Adrenal gland (tissue), 12 donors: Measurements from ENCODE around the gene SIGLEC10. TPM values are rescaled to one million over a fixed set of nuclear protein-coding genes. Genes with fewer than 3 reads are reported as not detected.
"Not testable (repeated sequence)": the region's sequence is repeated elsewhere in the genome, so short reads cannot be mapped to it uniquely, and the experiment has no call there.

ENCODE experiments used
- DNase-seq, 7 donors: peaks; one replicate each; pipeline ENCODE4 v3.0.0-alpha.2; 2019 to 2020
- H3K27ac ChIP-seq, 5 donors: fragments of 200-600 bp; sonication (generic) in 4 of 5; 1 replicate in 3 of 5; 2 replicates in 2 of 5; pipeline versions ENCODE4 v1.5.1 to v1.8.0; 2016 to 2020; ENCODE audit warnings: mild to moderate bottlenecking in 1 of 5
- H3K27me3 ChIP-seq: fragments of 200-600 bp; 2 replicates; pipeline ENCODE4 v1.8.0; 2021
- H3K36me3 ChIP-seq, 2 donors: fragments of 200-600 bp; replicated peaks in 1 of 2; 1 replicate in 1 of 2; 2 replicates in 1 of 2; pipeline versions ENCODE4 v1.5.1 to v1.8.0; 2018 to 2022
- H3K4me1 ChIP-seq, 2 donors: fragments of 200-600 bp; replicated peaks in 1 of 2; 1 replicate in 1 of 2; 2 replicates in 1 of 2; pipeline versions ENCODE4 v1.5.1 to v1.8.0; 2018 to 2021
- H3K4me3 ChIP-seq, 4 donors: fragments of 200-600 bp; sonication (generic) in 3 of 4; one replicate each; pipeline ENCODE4 v1.5.1; 2016 to 2018
- H3K9me3 ChIP-seq, 3 donors: fragments of 200-600 bp; sonication (generic) in 1 of 3; replicated peaks in 1 of 3; 1 replicate in 2 of 3; 2 replicates in 1 of 3; pipeline versions ENCODE4 v1.5.1 to v1.8.0; 2016 to 2021
- CTCF ChIP-seq, 6 experiments: fragments of 450-650 bp in 4 of 6; fragments of 200-600 bp in 2 of 6; sonication (generic) in 1 of 6; IDR thresholded peaks; 1 replicate in 5 of 6; 2 replicates in 1 of 6; pipeline versions ENCODE4 v1.5.1 to v1.8.0; 2016 to 2021; ENCODE audit warnings: antibody characterized with exemption in 6 of 6, mild to moderate bottlenecking in 2 of 6, moderate library complexity in 1 of 6
- POLR2A ChIP-seq, 2 donors: fragments of 450-650 bp; IDR thresholded peaks; one replicate each; pipeline ENCODE4 v1.6.1; 2017; ENCODE audit warnings: antibody characterized with exemption in 2 of 2, mild to moderate bottlenecking in 2 of 2, moderate library complexity in 1 of 2
- WGBS, 4 donors: extraction: QIAGEN DNeasy Blood & Tissue Kit in 2 of 4; methylation state at CpG; one replicate each; pipeline versions ENCODE4 v1.1.5 to v1.1.7; 2013 to 2017; 5-methylcytosine and 5-hydroxymethylcytosine counted together
- intact Hi-C, 2 donors: fragments of 100-400 bp; cut with DNase I; formaldehyde crosslinking; loops; one replicate each; pipeline versions ENCODE4 v1.14.1 to v1.15.0; 2022 to 2023
- polyA plus RNA-seq, 3 donors: library from polyadenylated mRNA; stranded (reverse); fragments of 200-250 nt in 2 of 3; fragments of 350-450 nt in 1 of 3; fragmentation: Illumina TruSeq in 1 of 3; extraction: RNeasy Lipid Tissue Mini Kit (QIAGEN cat#74804) in 1 of 3; gene quantifications; one replicate each; pipeline ENCODE4 v1.2.3, GENCODE V29; 2013 to 2014
- total RNA-seq, 9 donors: library from RNA; depleted of rRNA in 4 of 9; stranded (reverse); fragments of >200 nt in 4 of 9; fragments of 120-200 nt in 1 of 9; fragmentation: NEBNext Ultra II Directional in 1 of 9; extraction: Animal tissue kit (Norgen Biotek cat#: 25700) in 1 of 9; gene quantifications; one replicate each; pipeline versions ENCODE4 v1.1.0 to v1.2.4, GENCODE V29; 2013 to 2023
- donor health status: healthy with polysubstance abuse.
- donor health status: Bipolar disorder and iron deficiency.
- donor health status: DM: yes; HTN: yes; CAD: no.
- donor health status: DM: no; HTN: no; CAD: no.
- donor health status: DM: no; HTN: no; CAD: no.
- donor health status: DM: yes; HTN: yes; CAD: no.

Gene SIGLEC10
- total and polyA plus RNA-seq, 12 donors: 0.89 to 70.7 (median 15.8) TPM

GRCh38 chr19:51448411-51449016 lies 31.1 kb upstream of the SIGLEC10 start:
- no peaks in the 10 kb centered on the region for H3K27me3 ChIP-seq
- no peak for TF ChIP-seq CTCF (IDR thresholded peaks at IDR 0.05)

GRCh38 chr19:51448011-51448410 lies 30.6 kb upstream of the SIGLEC10 start:
- DNase-seq: no peak
- H3K9me3 ChIP-seq: no peaks in the 10 kb centered on the region
- no peak overlapping the region for H3K4me3 ChIP-seq
- 70 to 80% (median 76%) methylated on average over 7 of the region's 7 CpGs for WGBS, 4 donors
- H3K27ac ChIP-seq: no peak overlapping the region
- H3K36me3 ChIP-seq: no peaks in the 10 kb centered on the region
- intact Hi-C loops: no loop called here
- H3K27me3 ChIP-seq: no peaks in the 10 kb centered on the region
- TF ChIP-seq CTCF (IDR thresholded peaks at IDR 0.05) (no peak), POLR2A (IDR thresholded peaks at IDR 0.05) (no peak)
- H3K4me1 ChIP-seq: no peaks in the 10 kb centered on the region

More at GRCh38 chr19:51448411-51449016, 31.1 kb upstream of the SIGLEC10 start:
- H3K27ac ChIP-seq: no peak overlapping the region
- DNase-seq: no peak
- H3K4me1 ChIP-seq: no peaks in the 10 kb centered on the region
- 55 to 58% (median 56%) methylated on average over 13 of the region's 13 CpGs for WGBS, 4 donors
- H3K9me3 ChIP-seq: no peaks in the 10 kb centered on the region
- no peaks in the 10 kb centered on the region for H3K36me3 ChIP-seq
- intact Hi-C loops: no loop called here
- H3K4me3 ChIP-seq: no peak overlapping the region

GRCh38 chr19:51447510-51447909 lies 30.1 kb upstream of the SIGLEC10 start:
- H3K36me3 ChIP-seq, H3K4me1 ChIP-seq, intact Hi-C loops, H3K27me3 ChIP-seq, H3K4me3 ChIP-seq, H3K27ac ChIP-seq, DNase-seq, H3K9me3 ChIP-seq: not testable (repeated sequence)
- 67 to 82% (median 72%) methylated on average over 3 of the region's 3 CpGs for WGBS, 4 donors

GRCh38 chr19:51441410-51442390 lies 24.3 kb upstream of the SIGLEC10 start:
- no peak for TF ChIP-seq POLR2A (IDR thresholded peaks at IDR 0.05)
- TF ChIP-seq CTCF (IDR thresholded peaks at IDR 0.05): no peak

More at GRCh38 chr19:51441410-51442390, 24.3 kb upstream of the SIGLEC10 start:
- Histone ChIP-seq H3K27me3 (no peaks in the 10 kb centered on the region), H3K9me3 (no peaks in the 10 kb centered on the region), H3K27ac (peak overlapping the region in 2 of 5 donors; percentile 29 to 44), H3K36me3 (no peaks in the 10 kb centered on the region), H3K4me3 (peak overlapping the region in 1 of 4 donors; percentile 15), H3K4me1 (no peaks in the 10 kb centered on the region)
- intact Hi-C loops: no loop called here
- DNase-seq: peak in 2 of 7 donors; percentile 29 to 30
- 50 to 69% (median 59%) methylated on average over 27 to 31 of the region's 31 CpGs for WGBS, 4 donors
